ENCODE results near the gene LTBP3.

LTBP3 gene

DNA sequence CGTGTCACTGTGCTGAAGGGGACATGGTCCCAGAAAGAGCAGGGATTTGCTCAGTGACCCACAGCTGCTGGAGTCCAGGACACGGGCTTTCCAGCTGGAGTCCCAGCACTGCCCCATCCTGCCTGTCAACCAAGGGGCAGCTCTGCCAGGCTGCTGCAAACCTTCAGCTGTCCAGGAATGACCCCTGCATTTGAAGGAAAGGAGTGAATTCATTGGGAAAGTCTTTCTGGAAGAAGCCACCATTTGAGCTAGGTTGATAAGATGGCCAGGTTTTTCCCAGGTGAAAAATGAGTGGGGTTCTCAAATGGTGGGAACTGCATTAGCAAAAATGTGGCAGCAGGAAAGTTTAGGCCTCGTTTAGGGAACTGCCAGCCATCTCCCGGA lies 28.1 kb upstream of the LTBP3 start:
- no peak for DNase-seq (ENCODE audit: extremely low read depth in 1 of 2, low read depth in 1 of 2)

DNA sequence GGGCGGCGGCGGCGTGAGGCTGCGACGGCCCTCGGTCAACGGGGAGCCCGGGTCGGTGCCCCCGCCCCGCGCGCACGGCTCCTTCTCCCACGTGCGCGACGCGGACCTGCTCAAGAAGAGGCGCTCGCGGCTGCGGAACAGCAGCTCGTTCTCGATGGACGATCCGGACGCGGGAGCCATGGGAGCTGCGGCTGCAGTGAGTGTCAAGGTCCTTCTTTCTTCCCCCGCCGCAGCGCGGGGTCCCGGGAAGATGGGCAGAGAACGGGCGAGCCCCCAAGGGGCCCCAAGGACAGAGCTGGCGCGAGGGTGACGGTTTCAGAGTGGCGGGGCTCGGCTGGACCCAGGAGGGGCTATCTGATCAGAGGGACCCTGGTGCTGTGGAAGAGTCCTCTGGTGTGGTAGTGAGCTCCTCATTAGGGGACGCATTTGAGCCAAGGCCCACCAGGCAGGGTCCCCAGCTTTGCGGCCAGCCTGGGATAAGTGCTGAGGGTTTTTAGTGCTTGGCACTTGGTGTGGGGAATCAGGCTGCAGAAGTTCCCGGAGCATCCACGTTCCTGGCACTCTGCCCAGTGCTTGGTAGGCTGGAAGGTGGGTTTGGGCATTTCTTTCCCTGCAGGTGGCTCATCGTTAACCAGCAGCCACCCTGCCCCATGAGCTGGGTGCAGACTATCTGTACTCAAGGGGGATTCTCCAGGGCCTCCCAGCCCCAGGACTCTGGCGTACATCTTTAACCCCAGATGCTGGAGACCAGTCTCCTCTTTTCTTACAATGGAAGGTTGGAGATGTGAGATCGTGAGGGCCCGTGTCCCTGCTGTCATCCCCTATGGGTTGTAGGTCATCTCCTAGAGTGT lies 27.5 kb upstream of the LTBP3 start:
- DNase-seq (ENCODE audit: extremely low read depth in 1 of 2, low read depth in 1 of 2), result no peak

DNA sequence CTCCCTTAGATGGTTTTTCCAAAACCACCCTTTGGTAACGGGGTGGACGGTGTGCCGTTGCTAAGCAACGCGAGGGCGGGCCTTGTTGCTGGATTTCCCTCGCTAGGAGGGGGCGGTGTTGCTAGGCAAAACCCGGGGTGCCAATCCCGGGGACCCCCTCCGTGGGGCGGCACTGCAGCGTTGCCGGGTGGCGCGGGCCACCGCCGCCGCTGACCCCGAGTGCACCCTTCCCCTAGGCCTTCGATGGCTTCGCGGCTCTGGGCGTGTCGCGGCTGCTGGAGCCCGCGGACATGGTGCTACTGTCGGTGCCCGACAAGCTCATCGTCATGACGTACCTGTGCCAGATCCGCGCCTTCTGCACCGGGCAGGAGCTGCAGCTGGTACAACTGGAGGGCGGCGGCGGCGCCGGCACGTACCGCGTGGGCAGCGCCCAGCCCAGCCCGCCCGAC lies 26.6 kb upstream of the LTBP3 start:
- no peak for DNase-seq (ENCODE audit: extremely low read depth in 1 of 2, low read depth in 1 of 2)

DNA sequence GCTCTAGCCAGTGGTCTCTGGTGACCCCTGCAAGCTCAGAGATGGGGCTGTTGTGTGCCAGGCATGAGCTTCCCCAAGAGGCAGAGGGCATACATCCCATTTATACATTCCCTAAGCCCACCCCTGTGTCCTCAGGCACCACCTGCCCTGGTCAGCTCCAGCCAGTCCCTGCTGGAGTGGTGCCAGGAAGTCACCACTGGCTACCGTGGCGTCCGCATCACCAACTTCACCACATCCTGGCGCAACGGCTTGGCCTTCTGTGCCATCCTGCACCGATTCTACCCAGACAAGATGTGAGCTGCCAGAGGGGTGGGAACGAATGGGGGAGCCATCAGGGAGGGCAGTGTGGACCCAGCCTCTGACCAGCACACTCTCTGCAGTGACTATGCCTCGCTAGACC lies 25.9 kb upstream of the LTBP3 start:
- no peak for DNase-seq (ENCODE audit: extremely low read depth in 1 of 2, low read depth in 1 of 2)

DNA sequence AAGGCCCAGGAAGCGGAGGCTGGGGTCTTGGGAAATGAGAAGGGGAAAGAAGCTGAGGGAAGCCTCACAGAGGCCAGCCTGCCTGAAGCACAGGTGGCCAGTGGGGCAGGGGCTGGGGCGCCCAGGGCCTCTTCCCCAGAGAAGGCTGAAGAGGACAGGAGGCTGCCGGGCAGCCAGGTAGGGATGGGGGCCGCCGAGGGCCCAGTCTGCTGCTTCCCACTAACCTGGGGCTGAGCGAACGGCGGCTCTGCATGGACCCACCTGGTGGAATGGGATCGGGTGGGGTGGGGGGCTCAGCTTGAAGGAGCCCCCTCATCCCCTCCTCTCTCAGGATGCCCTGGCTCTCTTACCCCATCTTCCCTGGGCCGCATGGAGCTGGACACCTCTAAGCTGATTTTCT lies 25.4 kb upstream of the LTBP3 start:
- no peak for DNase-seq (ENCODE audit: extremely low read depth in 1 of 2, low read depth in 1 of 2)

DNA sequence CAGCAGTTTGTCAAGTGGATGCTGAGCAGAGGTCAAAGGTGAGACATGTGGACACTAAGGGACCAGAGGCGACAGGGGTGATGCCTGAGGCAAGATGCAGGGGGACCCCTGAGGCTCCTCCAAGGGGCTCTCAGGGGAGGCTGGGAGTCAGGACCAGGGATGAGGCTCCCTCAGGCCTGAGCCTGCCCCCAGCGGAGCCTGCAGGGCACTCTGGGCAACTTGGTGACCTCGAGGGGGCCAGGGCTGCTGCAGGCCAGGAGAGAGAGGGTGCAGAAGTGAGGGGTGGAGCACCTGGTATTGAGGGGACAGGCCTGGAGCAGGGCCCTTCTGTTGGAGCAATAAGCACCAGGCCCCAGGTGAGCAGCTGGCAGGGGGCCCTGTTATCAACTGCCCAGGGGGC lies 23.8 kb upstream of the LTBP3 start:
- DNase-seq (ENCODE audit: extremely low read depth in 1 of 2, low read depth in 1 of 2), result no peak

DNA sequence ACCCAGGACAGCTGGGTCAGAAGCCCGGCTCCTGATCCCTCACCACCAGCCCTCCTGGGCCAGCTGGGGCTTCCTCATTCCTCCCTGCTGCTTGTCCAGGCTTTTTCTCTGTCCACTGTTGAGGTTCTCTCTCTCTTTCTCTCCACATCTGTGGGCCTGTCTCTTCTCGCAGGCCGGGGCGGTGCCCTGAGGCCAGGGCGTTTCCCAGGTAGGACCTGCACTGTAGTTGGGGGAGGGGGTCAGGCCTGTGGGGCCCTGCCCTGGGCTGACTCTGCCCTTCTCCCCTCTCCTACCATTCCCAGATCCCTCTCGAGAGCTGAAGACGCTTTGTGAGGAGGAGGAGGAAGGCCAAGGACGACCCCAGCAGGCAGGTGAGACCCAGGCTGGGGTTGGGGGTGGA lies 22.6 kb upstream of the LTBP3 start:
- DNase-seq (ENCODE audit: extremely low read depth in 1 of 2, low read depth in 1 of 2), result no peak

DNA sequence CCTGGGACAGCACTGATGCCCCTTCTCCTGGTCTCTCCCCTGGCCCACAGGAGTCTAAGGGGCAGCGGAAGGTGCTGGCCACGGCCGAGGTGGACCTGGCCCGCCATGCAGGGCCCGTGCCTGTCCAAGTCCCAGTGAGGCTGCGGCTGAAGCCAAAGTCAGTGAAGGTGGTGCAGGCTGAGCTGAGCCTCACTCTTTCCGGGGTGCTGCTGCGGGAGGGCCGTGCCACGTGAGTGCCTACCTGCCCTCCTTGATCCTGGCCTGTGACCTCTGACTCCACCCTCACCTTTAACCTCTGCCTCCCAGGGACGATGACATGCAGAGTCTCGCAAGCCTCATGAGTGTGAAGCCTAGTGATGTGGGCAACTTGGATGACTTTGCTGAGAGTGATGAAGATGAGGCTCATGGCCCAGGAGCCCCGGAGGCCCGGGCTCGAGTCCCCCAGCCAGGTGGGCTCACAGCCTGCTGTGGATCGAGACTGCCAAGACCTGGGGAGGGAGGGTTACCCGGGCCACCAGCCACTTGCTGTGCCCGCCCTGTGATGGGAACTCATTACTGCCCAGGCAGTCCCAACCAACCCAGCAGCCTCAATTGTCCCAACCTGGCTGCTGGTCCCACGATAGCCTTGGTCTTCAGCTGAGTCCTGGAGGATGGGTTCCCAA lies 22.0 kb upstream of the LTBP3 start:
- no peak for DNase-seq (ENCODE audit: extremely low read depth in 1 of 2, low read depth in 1 of 2)

DNA sequence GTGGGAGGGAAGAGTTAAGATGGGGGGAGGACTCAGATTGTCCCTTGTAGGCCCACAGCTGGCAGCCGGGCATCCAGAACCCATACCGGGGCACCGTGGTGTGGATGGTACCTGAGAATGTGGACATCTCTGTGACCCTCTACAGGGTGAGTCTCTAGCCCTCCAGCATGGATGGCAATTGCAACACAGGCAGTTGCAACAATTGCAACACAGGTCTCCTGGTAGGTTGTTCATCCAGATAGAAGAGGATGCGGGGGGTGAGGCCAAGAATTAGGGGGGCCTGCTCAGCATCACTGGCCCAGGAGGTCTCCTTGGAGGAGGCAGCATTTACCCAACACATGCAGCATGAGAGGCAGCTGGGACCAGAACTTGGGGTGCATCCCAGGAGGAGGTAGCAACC lies 21.1 kb upstream of the LTBP3 start:
- no peak for DNase-seq (ENCODE audit: extremely low read depth in 1 of 2, low read depth in 1 of 2)

DNA sequence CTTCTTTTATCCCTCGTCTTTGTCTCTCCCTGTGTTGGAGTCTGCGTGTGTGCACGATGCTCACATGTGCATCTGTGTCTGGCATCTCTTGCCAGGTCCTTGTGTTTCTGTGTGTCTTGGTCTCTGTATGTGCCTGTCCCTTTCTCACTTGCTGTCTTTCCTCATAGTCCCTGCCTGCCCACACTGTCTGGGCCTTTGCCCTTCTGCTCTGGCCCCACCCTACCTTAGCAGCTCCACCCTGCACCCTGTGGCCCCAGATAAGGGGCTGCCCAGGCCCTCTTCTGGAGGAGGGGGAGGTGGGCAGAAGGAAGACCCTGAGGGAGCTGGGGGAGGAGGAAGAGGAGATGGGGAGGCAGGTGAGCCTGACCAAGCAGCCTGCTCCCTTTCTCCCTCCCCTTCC lies 20.5 kb upstream of the LTBP3 start:
- no peak for DNase-seq (ENCODE audit: extremely low read depth in 1 of 2, low read depth in 1 of 2)

DNA sequence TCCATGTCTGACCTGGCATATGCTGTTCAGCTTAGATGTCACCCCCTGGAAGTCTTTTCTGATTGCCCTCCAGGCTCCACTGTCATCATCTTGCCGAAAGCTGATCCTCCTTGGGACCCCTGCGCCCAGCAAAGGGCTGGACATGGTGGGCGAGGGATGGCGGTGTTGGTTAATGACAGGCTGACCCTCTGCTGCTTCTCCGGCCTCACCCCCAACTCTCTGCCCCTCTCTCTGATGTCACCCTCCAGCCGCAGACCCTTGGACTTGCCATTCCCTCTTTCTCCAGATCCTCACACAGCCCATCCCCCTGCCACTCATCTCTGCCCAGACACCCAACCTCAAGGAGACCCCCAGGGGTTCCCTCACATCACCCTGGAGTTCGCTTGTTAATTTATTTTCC lies 20.0 kb upstream of the LTBP3 start:
- no peak for DNase-seq (ENCODE audit: extremely low read depth in 1 of 2, low read depth in 1 of 2)

DNA sequence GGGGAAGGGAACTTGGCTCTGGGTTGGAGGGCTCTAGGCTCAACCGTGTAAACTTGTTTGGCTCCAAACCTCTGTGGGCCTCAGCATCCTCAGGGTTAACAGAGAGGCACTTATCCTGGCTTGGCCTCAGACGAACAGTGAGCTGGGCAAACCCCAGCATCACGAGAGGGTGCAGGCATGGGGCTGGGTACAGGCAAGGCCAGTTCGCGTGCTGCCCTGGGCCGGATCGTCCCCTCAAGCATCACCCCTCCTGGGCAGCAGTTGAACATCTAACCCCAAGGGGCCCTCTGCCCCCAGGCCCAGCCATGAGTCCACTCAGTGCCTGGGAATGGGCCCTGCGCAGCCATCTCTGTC lies 19.6 kb upstream of the LTBP3 start:
- no peak for DNase-seq (ENCODE audit: extremely low read depth in 1 of 2, low read depth in 1 of 2)

DNA sequence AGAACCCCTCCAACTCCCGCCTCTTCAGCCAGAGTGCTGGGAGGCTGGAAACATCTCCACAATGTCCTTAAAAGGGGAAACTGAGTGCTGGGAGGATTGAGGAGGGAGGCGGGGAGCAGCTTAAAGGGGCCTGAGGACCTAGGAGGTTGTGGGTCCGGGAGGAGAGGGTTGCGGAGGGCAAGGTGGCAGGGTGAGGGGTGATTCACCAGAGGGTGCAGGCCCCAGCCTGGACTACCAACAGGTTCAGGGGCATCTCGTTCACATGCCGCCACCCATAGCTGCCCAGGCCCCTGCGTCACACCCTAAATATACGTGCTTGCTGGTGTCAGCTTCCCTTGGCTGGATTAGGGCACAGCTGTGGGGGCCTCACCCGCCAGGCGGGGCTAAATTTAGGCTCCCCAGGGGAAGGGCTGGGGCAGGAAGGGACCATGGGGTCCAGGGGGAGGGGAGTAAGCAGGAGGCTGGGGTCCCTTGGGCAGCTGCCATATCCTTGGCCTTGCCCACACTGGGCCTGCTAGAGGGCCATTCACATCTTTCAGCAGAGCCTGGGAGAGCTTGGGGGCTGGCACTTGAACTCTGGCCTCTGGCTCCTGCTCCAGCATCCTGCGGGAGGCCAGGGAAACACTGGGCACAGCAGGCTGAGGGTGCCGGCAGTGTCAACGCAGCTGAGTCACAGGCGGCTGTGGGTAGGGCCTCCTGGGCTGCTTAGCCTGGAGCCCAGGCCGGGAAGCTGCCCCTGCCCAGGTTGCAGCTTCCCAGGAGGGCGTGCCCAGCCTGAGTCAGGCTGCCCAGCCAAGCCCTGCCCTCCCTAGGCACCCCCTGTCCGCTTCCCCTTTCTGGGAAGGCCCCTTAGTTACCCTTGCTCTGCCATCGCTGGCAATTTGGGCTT lies 19.0 kb upstream of the LTBP3 start:
- no peak for DNase-seq (ENCODE audit: extremely low read depth in 1 of 2, low read depth in 1 of 2)

DNA sequence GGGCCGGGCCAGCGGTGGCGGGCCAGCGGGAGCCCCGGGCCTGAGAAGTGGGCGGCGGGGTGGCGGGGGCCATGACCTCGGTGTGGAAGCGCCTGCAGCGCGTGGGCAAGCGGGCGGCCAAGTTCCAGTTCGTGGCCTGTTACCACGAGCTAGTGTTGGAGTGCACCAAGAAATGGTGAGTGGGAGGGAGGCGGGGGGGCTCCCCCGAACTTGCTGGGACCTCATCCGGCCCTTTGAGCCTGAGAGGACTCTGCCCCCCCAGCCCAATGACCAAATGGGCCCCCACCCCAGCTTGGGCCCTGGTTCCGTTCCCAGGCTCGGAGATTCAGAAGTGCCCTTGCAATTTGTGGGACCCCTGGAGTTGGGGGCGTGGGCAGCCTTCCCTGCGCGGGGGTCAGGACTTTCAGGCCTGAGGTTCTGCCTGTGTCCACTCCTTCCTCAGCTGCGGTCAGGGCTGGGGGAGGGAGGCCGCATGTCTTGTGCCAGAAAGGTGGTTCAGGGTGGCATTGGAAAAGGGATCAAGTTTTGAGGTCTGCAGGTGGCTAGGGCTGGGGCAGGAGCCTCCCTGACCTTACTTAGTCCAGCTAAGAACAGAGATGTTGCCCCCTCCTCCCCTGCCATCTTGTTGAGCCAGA lies 18.2 kb upstream of the LTBP3 start:
- DNase-seq (ENCODE audit: extremely low read depth in 1 of 2, low read depth in 1 of 2), result no peak

DNA sequence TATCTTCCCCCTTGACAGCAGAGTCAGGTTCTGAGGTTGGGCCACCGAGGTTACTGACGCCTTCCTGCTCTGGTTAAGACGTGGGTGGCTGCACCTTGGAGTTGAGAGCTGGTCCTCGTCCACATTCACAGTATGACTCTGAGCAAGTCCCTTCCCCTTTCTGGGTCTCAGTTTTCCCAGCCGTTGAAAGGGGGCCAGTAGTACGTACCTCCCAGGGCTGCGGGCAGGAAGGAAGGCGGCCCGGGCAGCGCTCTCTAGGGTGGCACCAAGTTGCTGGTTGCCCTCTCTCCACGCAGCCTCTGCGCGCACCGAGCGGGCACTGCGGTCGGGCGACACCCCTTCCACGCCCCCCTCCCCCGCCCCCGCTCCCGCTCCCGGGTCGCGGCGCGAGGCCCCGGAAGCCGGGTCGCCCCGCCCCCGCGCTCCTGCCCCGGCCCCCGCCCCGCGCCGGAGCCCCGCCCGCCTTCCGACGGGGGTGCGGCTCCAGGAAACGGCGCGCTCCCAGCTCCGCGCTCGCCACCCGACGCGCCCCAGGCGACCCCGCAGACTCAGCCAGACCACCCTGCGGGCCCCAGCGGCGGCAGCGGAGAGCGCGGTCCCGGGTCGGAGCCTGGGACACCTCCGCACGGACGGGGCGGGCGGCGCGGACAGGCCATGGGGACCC lies 17.5 kb upstream of the LTBP3 start, which contains the start of gene EHBP1L1:
EHBP1L1 (plus strand) TSS at position 486 of the 664 bp plus-strand sequence. CDS start 250 bp downstream, outside the sequence.
- DNase-seq (ENCODE audit: extremely low read depth in 1 of 2, low read depth in 1 of 2), result peak; percentile 70 to 79

DNA sequence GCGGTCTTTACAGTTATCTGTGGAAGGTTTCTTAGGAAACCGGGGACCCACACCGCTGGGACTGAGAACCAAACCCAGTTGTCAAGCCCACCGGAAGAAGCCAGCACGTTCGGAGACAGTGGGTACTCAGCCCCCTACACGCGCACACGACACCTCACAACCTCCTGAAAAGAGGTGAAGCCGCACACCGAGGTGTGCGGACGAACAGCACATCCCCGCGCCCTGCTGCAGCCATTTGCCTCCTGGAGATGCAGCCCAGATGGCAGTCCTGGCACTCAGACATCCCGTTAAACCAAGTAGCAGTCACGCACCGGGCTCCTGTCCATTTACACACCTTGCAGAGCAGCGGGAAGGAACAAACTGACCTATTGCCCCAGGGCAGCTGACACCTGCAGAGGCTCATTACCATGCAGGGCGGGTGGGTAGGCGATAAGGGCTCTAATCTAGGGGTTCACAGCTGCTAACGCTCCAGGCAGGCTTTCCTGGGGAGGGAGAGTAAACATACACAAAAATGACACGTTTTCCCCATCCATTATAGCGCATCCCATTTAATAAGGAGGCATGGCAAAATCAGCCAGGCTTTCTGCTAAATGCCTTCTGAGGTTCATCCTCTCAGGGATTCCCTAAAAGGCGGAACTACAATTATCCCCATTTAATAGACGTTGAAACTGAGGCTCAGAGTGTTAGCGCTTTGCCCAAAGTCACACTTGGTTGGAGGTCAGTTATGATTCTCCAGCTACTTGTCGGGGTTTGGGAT lies 16.8 kb upstream of the LTBP3 start:
- DNase-seq (ENCODE audit: extremely low read depth in 1 of 2, low read depth in 1 of 2), result no peak

DNA sequence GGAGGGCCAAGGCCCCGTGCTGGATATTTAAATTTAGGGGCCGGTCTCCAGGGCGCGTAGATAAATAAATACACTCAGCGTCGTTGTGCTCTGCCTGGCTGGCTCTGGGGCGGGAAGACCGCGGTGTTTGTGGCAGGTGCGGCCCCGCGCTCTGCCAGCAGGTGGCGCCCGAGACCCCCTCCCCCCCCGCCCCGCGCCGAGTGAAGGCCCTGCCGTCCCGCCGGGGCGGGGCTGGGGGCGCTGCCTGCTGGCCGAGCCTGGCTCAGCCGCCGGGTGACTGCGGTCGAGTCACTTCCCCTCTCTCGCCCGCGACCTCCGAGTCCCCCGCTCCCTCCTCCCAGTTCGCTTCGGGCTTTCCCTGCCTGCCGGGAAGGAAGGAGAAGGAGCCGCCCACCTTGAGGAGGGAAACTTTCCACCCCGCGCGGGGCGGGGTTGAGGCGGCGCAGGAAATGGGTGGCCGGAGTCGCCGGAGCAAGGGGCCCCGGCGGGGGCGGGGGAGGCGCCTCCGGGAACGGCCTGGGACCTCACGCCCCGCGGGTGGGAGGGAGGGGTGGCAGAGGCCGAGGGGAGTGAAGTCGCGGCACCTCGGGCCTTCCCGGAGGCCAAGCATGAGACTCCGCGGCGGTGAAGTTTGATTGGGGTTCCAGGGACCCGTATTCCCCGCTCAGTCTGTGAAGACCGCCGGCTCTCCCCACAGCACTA lies 16.1 kb upstream of the LTBP3 start:
- peak; percentile 94 for DNase-seq (ENCODE audit: extremely low read depth in 1 of 2, low read depth in 1 of 2)

DNA sequence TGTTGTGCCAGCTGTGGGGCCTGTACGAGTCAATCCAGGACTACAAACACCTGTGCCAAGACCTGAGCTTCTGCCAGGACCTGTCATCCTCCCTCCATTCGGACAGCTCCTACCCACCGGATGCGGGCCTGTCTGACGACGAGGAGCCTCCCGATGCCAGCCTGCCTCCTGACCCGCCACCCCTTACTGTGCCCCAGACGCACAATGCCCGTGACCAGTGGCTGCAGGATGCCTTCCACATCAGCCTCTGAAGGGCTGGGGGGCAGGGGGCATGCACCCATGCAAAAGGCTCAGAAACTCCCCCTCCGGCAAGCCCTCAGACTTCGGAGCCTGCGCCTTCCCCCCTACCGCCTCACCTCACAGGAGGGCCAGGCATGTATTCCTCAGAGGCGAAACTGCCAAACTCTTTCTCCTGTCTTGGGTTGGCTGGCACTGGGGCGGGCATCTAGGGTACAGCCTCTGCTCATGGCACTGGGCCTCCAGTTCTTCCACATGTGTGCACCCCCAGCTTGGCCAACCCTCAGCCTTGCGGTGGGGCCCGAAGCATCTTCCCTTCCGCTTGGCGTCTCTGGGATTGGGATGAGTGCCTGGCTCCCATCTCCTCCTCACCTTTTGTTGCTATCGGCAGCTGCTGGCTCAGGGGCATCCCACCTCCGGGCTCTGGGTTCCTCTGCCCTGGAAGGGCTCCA lies 15.4 kb upstream of the LTBP3 start:
- DNase-seq (ENCODE audit: extremely low read depth in 1 of 2, low read depth in 1 of 2), result no peak

Measured in stimulated activated CD8-positive, alpha-beta memory T cell treated with anti-CD3 and anti-CD28 coated beads, Interleukin-7, amount 100 ng/mL, for 48 hours (primary cell).